Measurements from ENCODE around the gene KRTAP1-5.
"Not testable (repeated sequence)": the region's sequence is repeated elsewhere in the genome, so short reads cannot be mapped to it uniquely, and the experiment has no call there.

The KRTAP1-5 gene

DNA sequence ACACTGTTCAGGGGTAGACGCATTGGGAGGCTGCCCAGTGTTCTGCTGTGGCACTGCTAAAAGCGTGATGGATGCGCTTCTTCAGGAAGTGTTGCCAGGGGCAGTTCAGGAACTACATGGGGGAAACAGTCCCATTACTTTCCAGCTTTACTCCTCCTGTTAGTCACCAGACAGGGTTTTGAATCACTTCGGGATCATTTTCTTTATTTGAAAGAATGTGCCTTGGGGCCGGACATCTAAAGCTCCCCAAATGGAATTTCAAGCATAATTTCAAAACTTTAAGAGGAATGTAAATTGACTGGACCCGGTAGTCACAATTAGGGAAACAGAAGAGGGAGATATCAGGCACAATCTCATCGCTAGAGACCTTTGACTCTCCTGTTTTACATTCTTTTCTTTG lies 21.4 kb upstream of the KRTAP1-5 start:
- no peak for DNase-seq (ENCODE audit: low spot score)

DNA sequence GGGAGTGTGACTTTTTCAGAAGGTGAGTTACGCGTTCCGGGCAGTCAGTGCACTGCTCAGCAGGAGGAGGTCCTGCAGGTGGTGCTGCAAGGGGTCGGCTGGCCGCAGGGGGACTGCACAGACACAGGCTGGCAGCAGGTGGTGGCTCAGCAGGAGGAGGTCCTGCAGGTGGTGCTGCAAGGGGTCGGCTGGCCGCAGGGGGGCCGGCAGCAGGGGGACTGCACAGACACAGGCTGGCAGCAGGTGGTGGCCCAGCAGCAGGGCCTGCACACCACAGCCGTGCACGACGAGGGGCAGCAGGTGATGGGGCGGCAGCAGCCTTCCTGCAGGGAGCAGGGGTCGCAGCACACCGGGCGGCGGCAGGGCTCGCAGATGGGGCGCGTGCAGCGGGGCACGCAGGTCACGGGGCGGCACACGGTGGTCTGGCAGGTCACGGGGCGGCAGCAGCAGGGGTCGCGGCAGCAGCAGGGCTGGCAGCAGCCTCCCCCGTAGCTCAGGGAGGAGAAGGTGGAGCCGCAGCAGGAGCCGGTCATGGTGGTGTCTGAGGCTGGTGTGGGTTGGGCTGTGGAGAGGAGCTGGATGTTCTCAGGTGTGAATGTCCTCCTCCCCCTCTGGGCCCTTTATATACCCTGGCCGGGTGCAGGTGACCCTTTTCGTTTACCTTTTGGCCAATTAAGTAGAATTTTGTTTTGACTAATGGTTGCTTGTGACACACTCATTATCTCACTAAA lies 19.9 kb upstream of the KRTAP1-5 start, which contains the start of gene KRTAP2-1:
Gene KRTAP2-1, minus strand, starts transcription at position 582 of the 731 bp plus-strand sequence. Its CDS starts 49 bp downstream, at position 533.
- not testable (repeated sequence) for DNase-seq (ENCODE audit: low spot score)

DNA sequence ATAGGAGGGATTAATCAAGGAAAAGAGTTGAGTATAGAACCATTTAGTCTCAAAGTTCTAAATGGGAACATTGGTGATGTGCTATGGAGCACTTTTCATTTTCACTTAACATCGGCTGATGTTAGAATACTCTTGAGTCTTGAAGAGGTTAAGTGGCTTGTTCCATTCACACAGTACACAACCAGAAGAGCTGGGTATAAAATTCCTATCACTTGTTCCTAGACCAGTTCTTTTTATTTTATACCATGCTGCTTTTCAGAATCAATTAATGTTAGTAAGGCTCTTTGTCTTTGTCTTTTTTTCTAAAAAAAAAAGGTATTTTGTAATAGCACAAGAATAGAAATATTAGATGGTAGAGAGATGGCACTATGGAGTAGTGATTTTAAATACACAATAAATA lies 15.9 kb upstream of the KRTAP1-5 start:
- no peak for DNase-seq (ENCODE audit: low spot score)

DNA sequence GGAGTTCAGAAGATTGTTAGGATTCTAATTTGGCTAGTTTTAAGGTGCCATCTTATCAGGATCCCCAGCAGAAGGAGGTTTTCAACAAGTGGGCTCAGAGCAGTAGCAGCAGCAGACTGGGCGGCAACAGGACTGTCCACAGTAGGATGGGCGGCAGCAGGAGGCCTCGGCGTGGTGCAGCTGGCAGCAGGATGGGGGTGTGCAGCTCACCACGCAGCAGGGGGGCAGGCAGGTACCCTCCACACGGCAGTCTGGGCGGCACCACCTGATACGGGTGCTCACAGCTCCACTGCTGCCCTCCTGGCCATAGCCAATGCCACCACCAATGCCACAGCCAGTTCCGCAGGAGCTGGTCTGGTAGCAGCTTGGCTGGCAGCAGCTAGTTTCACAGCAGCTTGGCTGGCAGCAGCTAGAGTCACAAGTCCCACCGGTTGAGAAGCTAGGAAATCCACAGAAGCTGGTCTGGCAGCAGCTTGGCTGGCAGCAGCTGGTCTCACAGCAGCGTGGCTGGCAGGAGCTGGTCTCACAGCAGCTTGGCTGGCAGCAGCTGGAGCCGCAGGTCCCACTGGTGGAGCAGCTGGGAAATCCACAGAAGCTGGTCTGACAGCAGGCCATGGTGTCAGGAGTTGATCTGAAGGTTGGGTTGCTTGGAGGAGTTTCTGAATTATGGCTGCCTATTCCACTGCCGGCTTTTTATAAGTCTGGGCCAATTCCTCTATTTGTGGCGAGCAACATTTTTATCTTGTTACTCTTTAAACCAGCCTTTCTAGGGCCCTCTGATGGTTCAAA lies 14.0 kb upstream of the KRTAP1-5 start, which contains the start of gene KRTAP1-1:
Gene KRTAP1-1, minus strand, starts transcription at position 668 of the 789 bp plus-strand sequence. Its CDS starts 53 bp downstream, at position 615.
- not testable (repeated sequence) for DNase-seq (ENCODE audit: low spot score)

DNA sequence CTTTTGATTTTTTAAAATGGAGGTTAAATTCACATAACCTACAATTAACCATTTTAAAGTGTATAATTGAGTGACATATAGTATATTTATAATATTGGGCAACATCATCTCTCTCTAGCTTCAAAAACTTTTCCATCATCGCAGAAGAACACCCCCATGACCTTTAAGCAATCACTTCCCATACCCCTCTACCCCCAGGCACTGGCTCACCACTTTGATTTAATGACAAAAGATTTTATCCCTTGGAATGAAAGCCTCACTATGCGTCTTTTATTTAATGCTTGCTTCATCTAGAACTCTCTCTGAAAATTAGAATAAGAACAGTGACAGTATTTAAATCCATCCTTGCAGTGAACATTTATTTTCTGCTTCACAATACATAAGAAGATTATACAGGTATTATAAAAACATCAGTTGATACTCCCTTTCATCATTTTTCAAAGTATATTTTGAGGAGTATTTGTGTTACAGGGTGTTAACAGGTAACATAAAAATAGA lies 10.9 kb upstream of the KRTAP1-5 start:
- DNase-seq (ENCODE audit: low spot score): no peak

DNA sequence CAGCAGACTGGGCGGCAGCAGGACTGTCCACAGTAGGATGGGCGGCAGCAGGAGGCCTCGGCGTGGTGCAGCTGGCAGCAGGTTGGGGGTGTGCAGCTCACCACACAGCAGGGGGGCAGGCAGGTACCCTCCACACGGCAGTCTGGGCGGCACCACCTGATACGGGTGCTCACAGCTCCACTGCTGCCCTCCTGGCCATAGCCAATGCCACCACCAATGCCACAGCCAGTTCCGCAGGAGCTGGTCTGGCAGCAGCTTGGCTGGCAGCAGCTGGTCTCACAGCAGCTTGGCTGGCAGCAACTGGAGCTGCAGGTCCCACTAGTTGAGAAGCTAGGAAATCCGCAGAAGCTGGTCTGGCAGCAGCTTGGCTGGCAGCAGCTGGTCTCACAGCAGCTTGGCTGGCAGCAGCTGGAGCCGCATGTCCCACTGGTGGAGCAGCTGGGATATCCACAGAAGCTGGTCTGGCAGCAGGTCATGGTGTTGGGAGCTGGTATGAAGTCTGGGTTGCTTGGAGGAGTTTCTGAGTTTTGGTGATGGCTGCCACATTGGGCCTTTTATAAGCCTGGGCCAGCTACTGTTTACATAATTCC lies 7.4 kb upstream of the KRTAP1-5 start, which contains the start of gene KRTAP1-3:
Gene KRTAP1-3, minus strand, starts transcription at position 529 of the 590 bp plus-strand sequence. Its CDS starts 53 bp downstream, at position 476.
- DNase-seq (ENCODE audit: low spot score): not testable (repeated sequence)

DNA sequence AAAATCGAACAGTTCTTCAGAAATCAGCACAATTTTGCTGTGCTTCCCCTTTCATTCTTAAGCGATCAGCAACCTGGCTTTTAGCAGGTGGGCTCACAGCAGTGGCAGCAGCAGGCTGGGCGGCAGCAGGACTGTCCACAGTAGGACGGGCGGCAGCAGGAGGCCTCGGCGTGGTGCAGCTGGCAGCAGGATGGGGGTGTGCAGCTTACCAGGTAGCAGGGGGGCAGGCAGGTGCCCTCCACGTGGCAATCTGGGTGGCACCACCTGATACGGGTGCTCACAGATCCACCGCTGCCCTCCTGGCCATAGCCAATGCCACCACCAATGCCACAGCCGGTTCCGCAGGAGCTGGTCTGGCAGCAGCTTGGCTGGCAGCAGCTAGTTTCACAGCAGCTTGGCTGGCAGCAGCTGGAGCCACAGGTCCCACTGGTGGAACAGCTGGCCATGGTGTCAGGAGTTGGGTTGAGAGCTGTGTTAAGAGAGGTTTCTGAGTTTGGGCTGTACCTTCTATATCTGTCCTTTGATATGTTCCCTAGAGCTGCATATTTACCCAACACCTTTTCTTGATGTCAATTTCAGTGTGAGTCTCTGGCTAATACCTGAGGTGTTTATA lies 2.7 kb upstream of the KRTAP1-5 start, which contains the start of gene KRTAP1-4:
Gene KRTAP1-4, minus strand, starts transcription at position 563 of the 613 bp plus-strand sequence. Its CDS starts 117 bp downstream, at position 446.
- no peak for DNase-seq (ENCODE audit: low spot score)

DNA sequence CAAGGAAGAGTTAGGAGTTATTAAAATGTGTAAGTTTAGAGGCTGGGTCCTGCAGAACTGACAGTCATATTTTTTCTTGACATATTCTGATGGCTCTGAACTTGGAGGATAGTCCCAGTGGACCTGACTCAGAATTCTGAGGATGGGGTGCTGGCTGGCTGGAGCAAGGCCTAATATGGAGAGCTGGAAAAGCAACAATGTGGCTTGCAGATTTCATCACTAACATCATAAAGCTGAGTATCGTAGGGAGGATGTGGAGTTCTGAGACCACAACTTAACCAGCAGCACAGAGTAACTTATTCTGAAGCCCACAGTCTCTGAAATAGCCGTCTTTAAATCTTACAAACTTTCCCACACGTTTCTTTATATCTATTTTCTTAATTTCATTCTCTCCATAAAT lies 2.3 kb downstream of the KRTAP1-5 start:
- DNase-seq (ENCODE audit: low spot score): no peak

DNA sequence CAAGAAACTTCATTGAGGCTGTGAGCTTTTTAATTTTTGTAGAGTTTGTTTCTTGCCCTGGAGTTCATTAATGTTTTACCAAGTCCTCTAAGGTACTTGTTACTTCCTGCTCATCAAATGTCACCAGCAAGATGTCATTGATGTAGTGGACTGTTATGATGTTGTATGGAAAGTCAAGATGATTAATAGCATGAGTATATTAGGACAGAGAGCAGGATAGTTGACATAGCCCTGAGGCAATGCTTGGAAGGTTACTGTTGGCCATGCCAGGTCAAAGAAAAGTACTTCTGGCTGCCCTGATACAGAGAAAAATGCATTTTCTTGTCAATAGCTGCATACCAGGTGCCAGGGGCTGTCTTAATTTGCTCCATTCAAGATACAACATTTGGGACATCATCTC lies 6.7 kb downstream of the KRTAP1-5 start:
- DNase-seq (ENCODE audit: low spot score): no peak

DNA sequence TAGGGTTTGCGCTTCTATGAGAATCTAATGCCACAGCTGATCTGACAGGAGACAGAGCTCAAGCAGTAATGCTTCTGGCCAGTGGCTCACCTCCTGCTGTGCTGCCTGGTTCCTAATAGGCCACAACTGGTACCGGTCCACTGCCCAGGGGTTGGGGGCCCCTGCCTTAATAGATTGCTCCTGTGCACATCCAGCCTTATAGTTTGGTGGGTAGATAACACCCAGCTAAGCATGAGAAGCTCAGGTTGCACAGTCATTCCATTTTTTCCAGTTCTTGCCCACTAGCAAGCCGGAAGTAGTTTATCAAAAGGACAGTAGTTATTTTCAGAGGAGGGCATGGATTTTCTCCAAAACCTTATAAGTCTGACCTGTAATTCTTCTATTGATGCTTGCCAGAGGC lies 7.6 kb downstream of the KRTAP1-5 start:
- no peak for DNase-seq (ENCODE audit: low spot score)

DNA sequence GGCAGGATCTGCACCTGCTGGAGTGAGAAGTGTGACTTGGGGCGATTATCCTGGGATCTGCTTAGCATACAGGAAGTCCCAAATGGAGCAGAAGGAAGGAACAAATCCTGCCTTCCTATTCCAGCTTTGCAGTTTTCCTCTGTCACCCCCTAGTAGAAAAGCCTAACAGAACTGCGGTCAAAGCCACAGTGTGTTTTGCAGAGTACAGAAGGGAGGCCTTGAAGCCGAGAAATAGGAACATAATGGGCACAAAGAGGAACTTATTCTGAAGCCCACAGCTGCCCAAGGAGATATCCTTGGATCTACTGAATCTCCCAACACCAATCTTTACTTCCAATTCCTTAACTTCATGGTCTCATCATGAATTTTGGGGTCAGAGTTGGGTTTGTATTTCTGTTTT lies 8.5 kb downstream of the KRTAP1-5 start:
- no peak for DNase-seq (ENCODE audit: low spot score)

DNA sequence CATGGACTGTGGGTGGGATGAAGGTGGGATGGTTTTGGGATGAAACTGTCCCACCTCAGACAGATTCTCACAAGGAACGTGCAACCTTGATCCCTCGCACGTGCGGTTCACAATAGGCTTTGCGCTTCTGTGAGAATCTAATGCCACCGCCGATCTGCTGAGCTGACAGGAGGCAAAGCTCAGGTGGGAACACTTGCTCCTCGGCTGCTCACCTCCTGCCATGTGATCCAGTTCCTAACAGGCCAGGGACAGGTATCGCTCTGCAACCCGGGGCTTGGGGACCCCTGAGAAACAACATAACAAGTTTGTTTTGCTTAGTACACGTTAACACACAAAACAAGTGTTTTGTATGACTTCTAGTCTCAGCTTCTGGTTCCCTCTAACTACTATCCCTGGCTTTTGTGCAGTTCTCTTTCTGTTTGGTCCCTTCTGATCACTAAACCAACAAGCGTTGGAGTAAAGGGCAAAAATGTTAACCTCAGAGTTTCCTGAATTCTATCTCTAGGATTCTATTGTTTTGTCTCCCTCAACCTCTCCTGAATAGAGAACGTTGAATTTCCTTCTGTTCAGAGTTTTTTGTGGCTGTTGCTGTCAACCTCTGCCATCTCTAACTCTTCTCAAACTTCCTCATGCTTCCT lies 10.3 kb downstream of the KRTAP1-5 start:
- DNase-seq (ENCODE audit: low spot score): no peak

DNA sequence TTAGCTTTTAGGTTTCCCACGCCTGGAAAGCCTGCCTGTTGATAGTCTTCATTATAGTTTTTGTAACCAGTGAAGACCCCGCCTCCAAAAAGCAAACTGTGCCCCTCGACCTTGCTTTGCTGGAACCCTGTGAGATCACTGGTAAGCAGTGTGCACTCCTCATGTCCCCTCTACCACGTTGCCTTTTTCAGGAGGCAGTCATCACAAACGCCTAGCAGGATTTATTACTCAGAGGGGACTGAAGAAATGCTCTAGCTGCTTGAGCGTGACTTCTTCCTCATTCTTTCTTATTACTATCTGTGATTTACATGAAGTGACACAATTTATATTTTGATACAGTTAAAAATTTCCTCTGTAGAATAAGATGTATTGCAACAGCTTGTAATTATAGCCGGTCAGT lies 11.6 kb downstream of the KRTAP1-5 start:
- DNase-seq (ENCODE audit: low spot score): no peak

DNA sequence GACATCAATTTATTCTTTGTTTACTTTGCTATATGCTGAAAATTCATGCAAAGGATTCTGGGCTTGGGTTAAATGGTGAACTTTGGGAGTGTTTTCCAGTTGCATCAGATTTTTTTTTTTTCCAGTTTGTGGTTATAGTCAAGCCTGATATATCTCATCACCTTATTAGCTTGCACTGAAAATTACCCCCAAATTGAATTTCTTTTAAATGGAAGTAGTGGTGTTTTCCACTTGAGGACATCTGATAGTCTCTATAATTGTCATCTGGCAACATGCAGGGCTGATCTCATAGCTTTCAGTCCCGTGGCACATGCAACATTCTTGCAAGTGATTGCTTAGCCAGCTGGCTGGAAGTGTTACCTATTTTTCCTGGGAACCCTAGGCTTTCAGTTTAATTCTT lies 13.4 kb downstream of the KRTAP1-5 start:
- no peak for DNase-seq (ENCODE audit: low spot score)

DNA sequence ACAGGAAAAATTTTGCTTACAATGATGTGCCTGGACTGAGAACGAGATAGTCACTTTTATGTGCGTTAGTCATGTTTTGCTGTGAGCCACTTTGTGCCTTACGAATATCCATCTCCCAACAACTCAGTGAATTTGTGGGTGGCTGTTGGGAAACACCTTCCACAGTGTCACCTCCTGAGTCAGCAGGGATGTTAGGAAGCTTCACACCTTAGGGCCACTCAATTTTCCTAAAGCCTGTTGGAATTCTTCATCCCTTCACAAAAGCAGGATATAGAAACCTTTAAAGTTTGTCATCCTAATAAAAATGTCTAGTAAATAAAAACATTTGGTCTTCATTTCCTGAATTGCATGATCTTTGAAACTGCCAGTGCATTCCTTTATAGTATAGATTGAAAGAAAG lies 13.8 kb downstream of the KRTAP1-5 start:
- DNase-seq (ENCODE audit: low spot score): no peak

DNA sequence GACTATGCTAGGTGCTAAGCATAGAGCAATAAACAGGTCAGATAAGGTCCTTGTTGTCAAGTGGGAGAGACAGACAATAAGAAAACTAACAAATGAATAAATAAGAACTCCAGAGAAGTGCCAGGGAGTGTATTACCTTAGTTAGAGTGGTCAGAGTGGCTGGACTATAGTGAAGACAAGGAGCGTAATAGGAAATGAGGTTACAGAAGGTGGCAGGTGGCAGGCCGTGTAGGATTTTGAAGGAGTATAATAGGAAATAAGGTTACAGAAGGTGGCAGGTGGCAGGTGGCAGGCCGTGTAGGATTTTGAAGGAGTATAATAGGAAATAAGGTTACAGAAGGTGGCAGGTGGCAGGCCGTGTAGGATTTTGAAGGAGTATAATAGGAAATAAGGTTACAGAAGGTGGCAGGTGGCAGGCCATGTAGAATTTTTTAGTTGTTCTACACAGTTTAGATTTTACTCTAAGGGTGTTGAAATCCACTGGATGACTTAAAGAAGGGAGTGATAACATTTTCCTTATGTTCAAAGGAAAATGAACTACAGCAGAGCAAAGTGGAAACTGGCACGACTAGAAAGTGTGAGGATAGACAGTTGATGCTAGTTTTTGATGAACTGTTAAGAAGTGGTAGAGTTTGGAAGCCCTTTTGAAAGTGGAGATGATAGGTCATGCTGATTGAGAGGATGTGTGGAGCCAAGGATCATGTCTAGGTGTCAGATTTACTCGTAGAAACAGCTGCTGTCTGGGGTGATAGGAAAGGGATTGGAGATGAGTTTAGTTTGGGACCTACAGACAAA lies 14.5 kb downstream of the KRTAP1-5 start:
- DNase-seq (ENCODE audit: low spot score): no peak

DNA sequence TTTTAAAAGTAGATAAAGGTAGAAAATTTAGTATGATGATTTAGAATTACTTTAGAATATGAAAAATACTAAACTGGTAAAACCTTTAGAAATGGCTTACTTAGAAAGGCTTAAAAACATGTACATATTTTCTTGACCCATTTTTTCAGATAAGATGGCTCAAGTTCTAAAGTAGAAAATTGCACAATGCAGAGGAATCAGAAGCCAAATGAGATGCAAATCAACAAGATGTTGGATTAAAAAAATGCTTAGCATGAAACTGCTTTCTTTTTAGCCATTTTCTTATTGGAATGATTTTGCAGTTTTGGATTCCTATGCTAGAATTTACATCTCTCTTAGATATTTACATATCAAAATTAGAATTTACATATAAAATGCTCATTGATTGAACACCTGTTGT lies 16.6 kb downstream of the KRTAP1-5 start:
- no peak for DNase-seq (ENCODE audit: low spot score)

DNA sequence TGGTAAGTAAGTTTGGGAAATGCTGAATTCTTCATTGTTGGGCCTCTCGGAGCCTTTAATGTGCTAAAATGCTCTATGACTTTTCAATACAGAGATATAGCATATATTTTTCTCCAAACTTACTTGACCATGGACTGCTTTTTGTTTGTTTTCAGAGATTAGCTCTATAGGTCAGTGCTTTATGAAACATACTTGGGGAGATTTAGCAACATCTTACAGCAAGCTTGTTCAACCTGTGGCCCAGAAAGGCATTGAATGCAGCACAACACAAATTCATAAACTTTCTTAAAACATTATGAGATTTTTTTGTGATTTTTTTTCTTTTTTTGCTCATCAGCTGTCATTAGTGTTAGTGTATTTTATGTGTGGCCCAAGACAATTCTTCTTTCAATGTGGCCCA lies 17.1 kb downstream of the KRTAP1-5 start:
- no peak for DNase-seq (ENCODE audit: low spot score)

DNA sequence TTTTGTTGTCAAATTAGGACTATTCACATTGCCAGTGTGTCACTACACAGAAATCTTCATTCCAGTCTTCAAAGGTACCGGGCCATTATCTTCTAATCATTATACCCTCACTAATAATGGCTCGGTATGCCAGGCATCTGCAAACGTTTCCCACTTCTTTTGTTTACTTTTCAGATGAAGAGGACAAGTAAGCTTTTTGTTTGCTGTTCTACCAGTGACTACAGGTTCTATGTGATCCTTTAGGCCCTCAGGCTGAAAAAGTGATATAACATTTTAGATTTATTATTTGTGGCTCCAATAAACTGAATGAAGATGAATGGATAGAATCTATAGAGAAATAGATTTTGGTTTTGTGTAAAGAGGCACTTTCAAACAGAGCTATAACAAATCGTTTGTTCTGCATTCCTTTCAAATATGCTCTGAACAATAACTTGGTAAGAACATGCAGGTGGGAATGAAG lies 17.7 kb downstream of the KRTAP1-5 start:
- no peak for DNase-seq (ENCODE audit: low spot score)

DNA sequence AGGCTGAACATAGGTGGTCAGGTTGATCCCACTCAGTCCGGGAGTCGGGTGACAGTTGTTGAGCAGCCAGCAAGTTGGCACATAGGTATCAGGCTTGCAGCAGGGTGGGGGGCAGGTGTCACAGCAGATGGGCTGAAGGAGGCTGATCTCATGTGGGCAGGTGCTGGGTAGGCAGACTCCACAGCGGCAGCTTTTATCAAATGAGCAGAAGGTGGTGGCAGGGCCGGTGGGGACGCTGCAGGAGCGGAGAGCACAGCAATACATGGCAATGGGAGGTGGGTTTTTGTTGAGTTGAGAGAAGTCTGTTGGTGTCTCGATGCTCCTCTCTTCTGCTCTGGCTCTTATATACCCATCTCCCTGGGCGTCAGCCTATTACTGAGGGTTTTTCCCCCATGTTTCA lies 18.2 kb downstream of the KRTAP1-5 start, which contains the start of gene KRTAP3-1:
Gene KRTAP3-1, minus strand, starts transcription at position 318 of the 400 bp plus-strand sequence. Its CDS starts 54 bp downstream, at position 264.
- no peak for DNase-seq (ENCODE audit: low spot score)
